Measurements from ENCODE around the gene SMIM32. TPM values are rescaled to one million over a fixed set of nuclear protein-coding genes. Genes with fewer than 3 reads are reported as not detected.
A peak's percentile ranks its signal among the peaks of the same experiment; 100 is the strongest.

Gene SMIM32
- total RNA-seq, 1 experiment from 2014 or later, result 0.42 TPM

GRCh38 chr5:136197462-136198142 lies 4.6 kb upstream of the SMIM32 start:
- Mint-ChIP-seq H3K27ac (ENCODE audit: unreplicated experiment) (no peak overlapping the region), H3K27me3 (ENCODE audit: unreplicated experiment) (peaks cover 24% of the 10 kb centered on the region), H3K4me1 (ENCODE audit: low read depth, unreplicated experiment) (peaks cover 14% of the 10 kb centered on the region), H3K36me3 (ENCODE audit: insufficient read depth, unreplicated experiment) (peaks cover 5% of the 10 kb centered on the region), H3K4me3 (ENCODE audit: low read depth, unreplicated experiment) (no peak overlapping the region), H3K9me3 (ENCODE audit: low read depth, unreplicated experiment) (no peaks in the 10 kb centered on the region)
- DNase-seq, result peak; percentile 56
- no TSS peak for BruUV-seq (replicated peaks)
- CTCF ChIA-PET, result no interaction called here
- no peak for TF ChIP-seq CTCF (IDR thresholded peaks at IDR 0.05; ENCODE audit: unreplicated experiment)
- intact Hi-C loops (cut with micrococcal nuclease; ENCODE audit: unreplicated experiment), result no loop called here

GRCh38 chr5:136195971-136196820 lies 3.2 kb upstream of the SMIM32 start:
- Mint-ChIP-seq H3K27me3 (ENCODE audit: unreplicated experiment) (peaks cover 38% of the 10 kb centered on the region), H3K27ac (ENCODE audit: unreplicated experiment) (no peak overlapping the region), H3K9me3 (ENCODE audit: low read depth, unreplicated experiment) (no peaks in the 10 kb centered on the region), H3K36me3 (ENCODE audit: insufficient read depth, unreplicated experiment) (peaks cover 17% of the 10 kb centered on the region), H3K4me1 (ENCODE audit: low read depth, unreplicated experiment) (peaks cover 24% of the 10 kb centered on the region), H3K4me3 (ENCODE audit: low read depth, unreplicated experiment) (no peak overlapping the region)
- CTCF ChIA-PET, result no interaction called here
- no TSS peak for BruUV-seq (replicated peaks)
- no peak for DNase-seq
- intact Hi-C loops (cut with micrococcal nuclease; ENCODE audit: unreplicated experiment), result no loop called here
- TF ChIP-seq CTCF (IDR thresholded peaks at IDR 0.05; ENCODE audit: unreplicated experiment), result no peak

- H3K27me3 Mint-ChIP-seq (ENCODE audit: unreplicated experiment), result peaks cover 40% of the 10 kb centered on the region
- no peak for TF ChIP-seq CTCF (IDR thresholded peaks at IDR 0.05; ENCODE audit: unreplicated experiment)
- peaks cover 24% of the 10 kb centered on the region for H3K4me1 Mint-ChIP-seq (ENCODE audit: low read depth, unreplicated experiment)
- no peak for DNase-seq
- H3K9me3 Mint-ChIP-seq (ENCODE audit: low read depth, unreplicated experiment), result no peaks in the 10 kb centered on the region
- CTCF ChIA-PET, result no interaction called here
- peak overlapping the region; percentile 86 for H3K4me3 Mint-ChIP-seq (ENCODE audit: low read depth, unreplicated experiment)
- intact Hi-C loops (cut with micrococcal nuclease; ENCODE audit: unreplicated experiment), result no loop called here
- H3K36me3 Mint-ChIP-seq (ENCODE audit: insufficient read depth, unreplicated experiment), result peaks cover 17% of the 10 kb centered on the region
- no peak overlapping the region for H3K27ac Mint-ChIP-seq (ENCODE audit: unreplicated experiment)
- no TSS peak for BruUV-seq (replicated peaks)
These were observed 1.6 kb upstream of the SMIM32 start for GRCh38 chr5:136194576-136194975.

GRCh38 chr5:136193322-136193935 lies 467 bp upstream of the SMIM32 start:
- DNase-seq, result no peak
- CTCF ChIA-PET, result interaction anchor here (1.9 kb wide), 1 partner anchor 12 kb away, joined by 11 read pairs; no protein-coding TSS in a partner anchor
- BruUV-seq (replicated peaks), result no TSS peak

More at GRCh38 chr5:136193322-136193935, 467 bp upstream of the SMIM32 start:
- H3K4me1 Mint-ChIP-seq (ENCODE audit: low read depth, unreplicated experiment), result peaks cover 24% of the 10 kb centered on the region
- H3K9me3 Mint-ChIP-seq (ENCODE audit: low read depth, unreplicated experiment), result no peaks in the 10 kb centered on the region
- peak overlapping the region; percentile 86 for H3K4me3 Mint-ChIP-seq (ENCODE audit: low read depth, unreplicated experiment)
- H3K36me3 Mint-ChIP-seq (ENCODE audit: insufficient read depth, unreplicated experiment), result peaks cover 23% of the 10 kb centered on the region
- no peak overlapping the region for H3K27ac Mint-ChIP-seq (ENCODE audit: unreplicated experiment)
- intact Hi-C loops (cut with micrococcal nuclease; ENCODE audit: unreplicated experiment), result no loop called here
- TF ChIP-seq CTCF (IDR thresholded peaks at IDR 0.05; ENCODE audit: unreplicated experiment), result no peak
- H3K27me3 Mint-ChIP-seq (ENCODE audit: unreplicated experiment), result peaks cover 40% of the 10 kb centered on the region
